Large intestine (tissue), 3 donors: ENCODE data around the gene RALGPS1. TPM values are rescaled to one million over a fixed set of nuclear protein-coding genes. Genes with fewer than 3 reads are reported as not detected.

Source experiments
- DNase-seq, 2 donors: peaks; one replicate each; pipeline versions ENCODE4 v3.0.0 to v3.0.0-alpha.2; 2013
- H3K27ac ChIP-seq: one replicate; pipeline ENCODE4 v1.5.1; 2013; ENCODE audit warnings: low read length
- H3K27me3 ChIP-seq: 2 replicates; pipeline ENCODE4 v1.6.1; 2013; ENCODE audit warnings: low read length; ENCODE audit not compliant: control insufficient read depth, insufficient read depth
- H3K36me3 ChIP-seq: 2 replicates; pipeline ENCODE4 v1.6.1; 2013; ENCODE audit warnings: low read length; ENCODE audit not compliant: control insufficient read depth, insufficient read depth
- H3K4me1 ChIP-seq: one replicate; pipeline ENCODE4 v1.6.1; 2013; ENCODE audit warnings: low read length; ENCODE audit not compliant: control insufficient read depth, insufficient read depth
- H3K4me3 ChIP-seq: one replicate; pipeline ENCODE4 v1.5.1; 2013; ENCODE audit warnings: low read length
- H3K9me3 ChIP-seq: one replicate; pipeline ENCODE4 v1.6.1; 2013; ENCODE audit warnings: mild to moderate bottlenecking, low read depth, low read length, moderate library complexity; ENCODE audit not compliant: control insufficient read depth
- WGBS: methylation state at CpG from one replicate; pipeline ENCODE4 v1.1.5; 2013; ENCODE audit warnings: low lambda C conversion rate; ENCODE audit not compliant: insufficient coverage; 5-methylcytosine and 5-hydroxymethylcytosine counted together
- polyA plus RNA-seq: library from polyadenylated mRNA; unstranded; fragments of 120-200 nt; gene quantifications from one replicate; pipeline ENCODE4 v1.2.1, GENCODE V29; 2013

RALGPS1 gene
- polyA plus RNA-seq, 1 donor, result 58.8 TPM

DNA sequence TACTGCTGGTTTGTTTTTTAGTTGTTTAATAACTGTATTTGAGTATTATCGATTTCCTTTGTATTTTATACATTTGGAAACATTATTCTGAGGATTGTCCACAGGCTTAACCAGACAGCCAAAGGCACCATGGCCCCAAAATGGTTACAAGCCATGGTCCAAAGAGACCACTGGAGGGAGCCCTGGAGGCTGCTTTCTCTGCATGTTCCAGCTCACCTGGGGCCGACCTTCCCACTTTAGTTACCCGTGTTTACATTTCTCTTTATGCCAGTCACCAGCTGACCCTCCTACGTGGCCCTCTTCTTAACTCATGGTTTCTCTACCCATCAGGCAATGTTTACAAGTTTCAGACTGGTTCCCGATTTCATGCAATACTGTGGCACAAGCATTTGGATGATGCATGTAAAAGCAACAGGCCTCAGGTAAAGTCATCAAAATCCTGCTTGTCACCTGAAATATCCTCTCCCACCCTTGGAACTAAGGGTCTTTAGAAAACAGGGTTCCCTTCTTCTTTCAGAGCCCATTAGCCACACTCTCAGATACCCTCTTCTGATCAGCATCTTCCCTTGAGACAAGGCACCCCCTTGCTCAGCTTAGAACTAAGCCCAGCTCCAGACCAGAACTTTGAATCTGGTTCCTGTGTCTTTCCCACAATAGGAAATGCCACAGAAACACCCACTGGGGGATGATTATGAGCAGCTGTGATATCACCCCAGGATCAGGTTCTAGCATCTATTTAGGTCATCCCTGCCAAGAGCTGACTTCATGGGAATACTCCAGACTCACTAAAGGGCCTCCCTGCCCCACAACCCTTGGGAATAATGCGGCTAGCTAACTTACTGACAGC is 300.1 kb downstream of the RALGPS1 start:
- Histone ChIP-seq H3K27me3 (no peaks in the 10 kb centered on the region), H3K27ac (no peak overlapping the region), H3K36me3 (peaks cover 36% of the 10 kb centered on the region), H3K4me1 (no peaks in the 10 kb centered on the region), H3K4me3 (no peak overlapping the region), H3K9me3 (no peaks in the 10 kb centered on the region)
- peak; percentile 53 to 64 for DNase-seq
- 0% methylated on average over 2 of the region's 6 CpGs for whole genome bisulfite sequencing

GRCh38 chr9:127215268-127216209 is 301.0 kb downstream of the RALGPS1 start:
- DNase-seq, result no peak
- Histone ChIP-seq H3K36me3 (peaks cover 37% of the 10 kb centered on the region), H3K4me1 (no peaks in the 10 kb centered on the region), H3K9me3 (no peaks in the 10 kb centered on the region), H3K27me3 (no peaks in the 10 kb centered on the region), H3K4me3 (no peak overlapping the region), H3K27ac (no peak overlapping the region)
- WGBS, result no CpG with 5 or more reads among the region's 14 CpGs

DNA sequence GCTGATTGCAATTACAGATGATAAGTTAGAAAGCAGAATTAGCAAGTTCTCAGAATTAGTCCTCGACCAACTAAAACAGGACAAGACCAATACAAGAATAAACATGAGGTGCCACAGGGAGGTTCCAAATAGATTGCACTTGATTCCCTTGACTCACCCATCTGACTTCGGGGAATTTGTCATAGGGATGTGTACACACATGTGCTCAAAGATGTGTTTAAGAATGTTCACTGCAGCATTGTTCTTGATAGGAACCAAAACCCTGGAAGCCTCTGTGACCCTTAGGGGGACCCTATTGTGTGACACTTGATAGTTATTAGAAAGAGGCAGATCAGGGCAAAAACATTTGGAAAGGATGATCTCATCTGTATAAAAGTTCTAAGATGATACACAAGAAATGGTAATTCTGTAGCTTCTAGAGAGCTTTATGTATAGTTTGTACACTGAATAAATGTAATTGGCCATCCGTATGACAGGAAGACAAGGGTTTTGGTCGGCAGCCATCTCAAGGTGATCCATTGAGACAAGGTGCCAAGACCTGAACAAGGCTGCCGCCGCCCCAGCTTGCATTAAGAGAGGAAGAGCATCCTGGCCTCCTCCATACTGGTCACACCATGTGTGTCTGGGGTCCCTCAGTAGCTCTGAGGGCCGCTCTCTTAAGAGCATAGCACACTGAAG is 301.8 kb downstream of the RALGPS1 start:
- Histone ChIP-seq H3K27me3 (no peaks in the 10 kb centered on the region), H3K4me1 (no peaks in the 10 kb centered on the region), H3K4me3 (no peak overlapping the region), H3K27ac (no peak overlapping the region), H3K9me3 (no peaks in the 10 kb centered on the region), H3K36me3 (peaks cover 34% of the 10 kb centered on the region)
- 100% methylated on average over 2 of the region's 7 CpGs for WGBS
- DNase-seq, result no peak

- peaks cover 34% of the 10 kb centered on the region for H3K36me3 ChIP-seq
Measured at GRCh38 chr9:127216888-127217217, 302.3 kb downstream of the RALGPS1 start.

GRCh38 chr9:127218818-127219217 is 304.2 kb downstream of the RALGPS1 start:
- Histone ChIP-seq H3K4me1 (peaks cover 1% of the 10 kb centered on the region), H3K4me3 (no peak overlapping the region), H3K27me3 (no peaks in the 10 kb centered on the region), H3K27ac (no peak overlapping the region), H3K36me3 (peaks cover 30% of the 10 kb centered on the region), H3K9me3 (no peaks in the 10 kb centered on the region)
- WGBS, result no CpG with 5 or more reads among the region's 10 CpGs
- DNase-seq, result no peak

More at GRCh38 chr9:127216888-127217217, 302.3 kb downstream of the RALGPS1 start:
- no peak for DNase-seq
- H3K27ac ChIP-seq, result no peak overlapping the region
- H3K9me3 ChIP-seq, result no peaks in the 10 kb centered on the region
- WGBS, result no CpG with 5 or more reads among the region's 5 CpGs
- H3K4me1 ChIP-seq, result no peaks in the 10 kb centered on the region
- H3K27me3 ChIP-seq, result no peaks in the 10 kb centered on the region
- H3K4me3 ChIP-seq, result no peak overlapping the region

- no peak overlapping the region for H3K27ac ChIP-seq
- DNase-seq, result no peak
- H3K4me3 ChIP-seq, result no peak overlapping the region
- H3K4me1 ChIP-seq, result peaks cover 4% of the 10 kb centered on the region
- no peaks in the 10 kb centered on the region for H3K9me3 ChIP-seq
- no CpG with 5 or more reads among the region's 6 CpGs for WGBS
- H3K27me3 ChIP-seq, result no peaks in the 10 kb centered on the region
- H3K36me3 ChIP-seq, result peaks cover 30% of the 10 kb centered on the region
Measured at GRCh38 chr9:127219520-127219919, 304.9 kb downstream of the RALGPS1 start.

- no CpG with 5 or more reads among the region's 2 CpGs for WGBS
- Histone ChIP-seq H3K27me3 (no peaks in the 10 kb centered on the region), H3K9me3 (no peaks in the 10 kb centered on the region), H3K4me3 (no peak overlapping the region), H3K27ac (no peak overlapping the region), H3K4me1 (peaks cover 13% of the 10 kb centered on the region), H3K36me3 (peaks cover 14% of the 10 kb centered on the region)
- no peak for DNase-seq
Measured at GRCh38 chr9:127221695-127222094, 307.1 kb downstream of the RALGPS1 start.

DNA sequence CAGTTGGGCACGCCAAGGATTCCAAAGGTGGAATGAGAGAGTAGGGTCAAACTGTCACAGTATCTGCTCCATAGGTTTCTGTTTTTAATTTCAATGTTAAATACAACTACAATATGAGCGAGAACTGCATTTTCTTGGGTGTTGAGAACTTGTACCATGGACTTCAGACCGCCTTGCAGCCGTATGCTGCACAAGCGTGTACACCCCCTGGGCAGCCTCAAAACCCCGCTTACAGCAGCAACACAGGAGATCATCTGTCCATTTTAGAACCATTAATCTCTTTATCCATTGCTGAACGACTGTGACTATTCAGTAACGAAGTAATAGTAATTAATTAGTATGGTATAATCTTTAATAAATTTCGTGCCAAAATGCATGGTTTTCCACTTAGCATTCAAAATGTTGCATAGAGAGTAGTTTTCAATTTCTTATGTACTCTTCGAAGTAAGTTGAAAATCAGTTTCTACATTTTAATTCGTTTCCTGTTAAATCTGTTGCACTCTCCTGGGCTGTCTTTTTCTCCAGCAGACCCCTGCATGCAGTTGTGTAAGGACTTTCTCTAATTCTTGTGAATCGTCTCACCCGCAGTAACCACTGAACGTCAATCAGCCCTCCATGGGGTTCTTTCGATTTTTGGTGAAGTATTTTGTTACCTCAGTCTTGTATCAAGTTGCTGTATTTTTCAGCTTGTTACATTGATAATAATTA is 308.0 kb downstream of the RALGPS1 start:
- Histone ChIP-seq H3K27ac (no peak overlapping the region), H3K4me3 (no peak overlapping the region), H3K4me1 (peaks cover 13% of the 10 kb centered on the region), H3K27me3 (no peaks in the 10 kb centered on the region), H3K9me3 (no peaks in the 10 kb centered on the region), H3K36me3 (peaks cover 12% of the 10 kb centered on the region)
- DNase-seq, result no peak
- WGBS, result 84% methylated on average over 5 of the region's 15 CpGs

DNA sequence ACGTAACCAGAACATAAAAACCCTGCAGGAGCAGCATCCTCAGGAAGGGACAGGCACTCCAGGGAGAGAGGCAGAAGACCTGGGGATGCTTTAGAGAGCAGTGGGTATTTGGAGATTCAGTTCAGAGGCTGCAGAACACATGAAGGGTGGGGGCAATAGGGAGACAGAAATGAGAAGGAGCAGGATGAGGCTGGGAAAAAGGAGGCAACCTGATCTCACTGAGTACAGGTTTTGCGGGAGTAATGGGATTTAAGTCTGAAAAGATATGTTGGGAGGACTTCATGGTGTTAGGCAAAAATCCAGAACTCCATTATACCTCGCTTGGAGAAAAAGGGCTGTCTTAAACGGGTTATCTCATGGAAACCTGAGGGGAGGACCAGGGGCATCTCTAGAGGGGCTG is 308.7 kb downstream of the RALGPS1 start:
- WGBS, result 83% methylated on average over 1 of the region's 4 CpGs
- no peak for DNase-seq
- no peaks in the 10 kb centered on the region for H3K27me3 ChIP-seq
- H3K4me3 ChIP-seq, result no peak overlapping the region
- H3K36me3 ChIP-seq, result peaks cover 12% of the 10 kb centered on the region
- no peaks in the 10 kb centered on the region for H3K9me3 ChIP-seq
- peaks cover 13% of the 10 kb centered on the region for H3K4me1 ChIP-seq
- H3K27ac ChIP-seq, result no peak overlapping the region

GRCh38 chr9:127223810-127224177 is 309.2 kb downstream of the RALGPS1 start:
- DNase-seq, result no peak
- Histone ChIP-seq H3K9me3 (no peaks in the 10 kb centered on the region), H3K36me3 (peaks cover 9% of the 10 kb centered on the region), H3K4me3 (peak overlapping the region; percentile 53), H3K27ac (no peak overlapping the region), H3K4me1 (peaks cover 13% of the 10 kb centered on the region), H3K27me3 (no peaks in the 10 kb centered on the region)
- no CpG with 5 or more reads among the region's 8 CpGs for WGBS
